NCI-H2029 (cell line): ENCODE results near the gene C1QTNF8.

Source experiments
- DNase-seq: peaks from one replicate; lab custom pipeline; 2025; lab: John Stamatoyannopoulos, UW

Gene C1QTNF8

DNA sequence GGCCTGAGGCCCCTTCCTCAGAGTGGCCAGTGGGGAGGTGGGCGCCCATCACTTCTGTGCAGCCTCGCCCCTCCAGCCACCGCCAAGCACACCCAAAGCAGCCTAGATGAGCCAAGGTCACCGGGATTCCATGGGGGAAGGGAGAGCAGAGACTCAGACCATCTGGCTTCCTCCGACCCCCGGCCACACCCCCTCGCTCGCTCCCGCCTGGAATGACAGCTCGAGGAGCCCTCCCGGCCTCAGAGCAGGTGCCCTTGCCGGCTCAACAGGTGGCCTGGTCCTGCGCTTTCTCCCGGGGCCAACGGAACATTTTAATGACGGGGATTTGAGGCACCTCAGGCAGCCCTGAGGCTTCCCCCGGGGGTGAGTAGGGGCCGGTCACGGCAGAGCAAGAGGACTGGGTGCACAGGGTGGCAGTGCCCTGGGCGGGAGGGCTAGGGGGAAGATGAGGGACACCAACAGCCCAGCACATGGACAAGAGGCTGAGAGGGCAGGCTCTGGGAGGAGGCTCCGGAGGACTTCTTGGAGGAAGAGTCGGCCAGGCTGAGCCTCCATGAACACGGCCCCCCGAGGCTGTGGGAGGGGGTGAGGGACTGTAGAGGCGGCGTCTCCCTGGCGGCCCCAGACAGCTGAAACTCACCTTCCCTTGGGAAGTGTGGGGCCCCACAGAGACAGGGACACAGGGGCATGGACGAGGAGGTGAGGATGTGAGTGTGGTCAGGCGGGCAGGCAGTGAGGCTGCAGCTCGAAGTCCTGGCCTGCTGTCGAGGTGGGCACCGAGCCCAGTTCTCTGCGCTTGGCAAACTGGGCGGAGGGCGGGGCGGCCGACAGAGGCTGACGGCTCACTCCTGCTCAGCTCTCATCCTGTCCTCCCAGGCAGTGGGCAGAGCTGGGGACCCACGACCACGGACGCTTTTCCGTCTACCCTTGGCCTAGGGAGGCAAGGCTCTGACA lies 12.5 kb upstream of the C1QTNF8 start:
- peak; percentile 62 for DNase-seq

GRCh38 chr16:1107731-1108130 lies 11.7 kb upstream of the C1QTNF8 start:
- no peak for DNase-seq

DNA sequence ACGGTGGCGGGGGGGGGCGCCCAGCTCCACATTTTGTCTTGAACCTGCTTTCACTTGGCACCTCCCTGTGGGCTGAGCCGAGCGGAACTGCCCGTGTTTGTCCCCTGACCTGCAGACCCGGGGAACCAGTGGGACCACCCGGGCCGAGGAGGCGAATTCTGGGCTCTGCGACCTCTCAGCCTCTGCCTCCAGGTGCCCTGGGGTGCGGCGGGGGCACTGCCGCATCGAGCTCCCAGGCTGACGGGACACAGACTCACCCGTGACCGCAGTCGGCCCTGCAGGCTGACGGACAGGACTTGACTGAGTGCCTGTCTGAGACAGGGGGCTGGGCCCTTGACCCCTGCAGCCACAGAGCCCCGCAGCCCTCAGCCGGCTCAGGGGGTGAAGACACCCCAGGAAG lies 11.1 kb upstream of the C1QTNF8 start:
- DNase-seq = no peak

- DNase-seq = no peak
Observed at GRCh38 chr16:1106659-1107058, 10.6 kb upstream of the C1QTNF8 start.

DNA sequence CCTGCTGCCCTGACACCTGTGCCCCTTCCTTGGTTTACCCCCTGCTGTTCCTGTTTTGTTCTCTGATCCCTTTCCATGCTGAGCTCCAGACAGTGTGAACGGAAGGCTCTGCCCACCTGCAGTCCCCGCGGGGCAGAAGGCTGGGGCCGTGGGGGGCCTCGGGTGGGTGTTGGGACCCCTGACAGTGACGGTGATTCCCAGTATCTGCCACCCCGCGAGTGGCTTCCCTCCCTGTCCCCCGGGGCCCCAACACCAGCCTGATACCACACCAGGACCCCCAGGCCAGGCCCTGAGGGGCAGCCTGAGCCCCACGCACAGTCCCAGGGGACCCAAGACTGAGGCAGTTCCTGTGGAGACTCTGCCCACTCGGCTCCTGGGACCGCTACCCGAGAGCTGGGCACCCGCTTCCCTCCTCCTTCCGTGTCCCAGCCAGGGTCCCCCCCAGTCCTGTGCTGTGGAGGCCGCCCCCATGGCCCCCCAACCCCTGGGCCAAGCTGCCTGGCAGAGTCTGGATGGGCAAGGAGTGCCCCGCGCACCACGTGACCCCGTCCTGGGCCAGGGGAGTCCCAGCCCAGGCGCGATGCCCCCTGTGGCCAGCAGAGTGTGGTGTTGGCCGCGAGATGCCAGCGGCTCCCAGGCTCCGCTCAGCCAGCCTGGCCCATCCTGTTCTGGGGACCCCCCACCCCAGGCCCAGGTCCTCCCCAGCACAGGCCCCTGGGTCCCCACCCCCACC lies 10.0 kb upstream of the C1QTNF8 start:
- peak; percentile 36 for DNase-seq

DNA sequence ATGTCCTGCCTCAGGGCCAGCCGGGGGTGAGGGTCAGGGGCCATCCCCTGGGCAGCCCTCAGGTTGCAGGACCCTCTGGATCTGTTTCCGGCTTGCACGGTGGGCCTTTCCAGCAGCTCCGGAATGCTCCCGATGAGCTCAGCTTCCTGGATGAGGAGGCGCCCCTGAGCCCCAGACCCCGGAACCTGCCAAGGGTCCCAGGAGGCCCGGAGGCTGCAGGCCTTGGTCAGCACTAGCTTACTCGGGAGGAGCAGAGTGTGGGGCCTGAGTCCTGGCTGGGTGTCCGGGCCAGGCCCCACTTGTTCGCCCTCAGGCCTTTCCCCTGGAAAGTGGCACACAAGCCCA lies 7.6 kb upstream of the C1QTNF8 start:
- no peak for DNase-seq

GRCh38 chr16:1102921-1103635 lies 7.0 kb upstream of the C1QTNF8 start:
- DNase-seq = no peak

- DNase-seq = no peak
Observed at GRCh38 chr16:1102333-1102700, 6.3 kb upstream of the C1QTNF8 start.

DNA sequence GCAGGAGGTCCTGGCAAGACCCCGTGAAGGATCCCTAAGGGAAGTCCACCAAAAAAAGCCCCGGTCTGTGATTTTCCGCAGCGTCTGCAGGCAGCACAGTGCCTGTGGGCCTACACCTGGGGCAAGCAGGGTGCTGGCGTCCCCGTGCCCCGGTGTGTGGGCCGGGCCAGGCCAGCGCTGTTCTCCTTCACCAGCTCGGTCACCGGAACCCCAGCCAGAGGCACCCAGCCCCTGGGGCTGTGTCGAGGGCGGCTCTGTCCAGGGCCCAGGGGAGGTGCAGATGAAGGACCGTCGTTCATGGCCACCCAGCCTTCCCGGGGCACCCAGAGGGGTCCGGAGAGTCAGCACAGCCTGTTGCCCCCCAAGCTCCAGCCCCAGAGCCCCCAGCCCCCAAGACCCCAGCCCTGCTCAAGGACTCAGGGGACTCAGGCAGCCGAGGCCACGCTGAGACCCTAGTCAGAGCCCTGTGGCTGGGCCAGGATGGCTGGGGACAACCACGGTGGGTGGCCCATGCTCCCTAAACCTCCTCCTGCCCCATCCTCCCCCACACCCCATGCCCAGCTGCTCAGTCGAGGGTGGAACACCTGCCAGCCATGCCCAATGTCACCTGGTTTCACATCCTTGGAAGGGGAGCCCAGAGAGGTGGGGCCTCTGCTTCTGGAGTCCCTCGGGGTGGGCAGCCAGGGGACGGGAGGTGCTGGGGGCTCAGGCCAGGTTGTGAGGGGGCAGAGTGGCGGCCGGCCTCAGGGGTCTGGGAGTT lies 5.7 kb upstream of the C1QTNF8 start:
- DNase-seq = no peak

- no peak for DNase-seq
Observed at GRCh38 chr16:1101133-1101532, 5.1 kb upstream of the C1QTNF8 start.

GRCh38 chr16:1100084-1100800 lies 4.2 kb upstream of the C1QTNF8 start:
- no peak for DNase-seq

DNA sequence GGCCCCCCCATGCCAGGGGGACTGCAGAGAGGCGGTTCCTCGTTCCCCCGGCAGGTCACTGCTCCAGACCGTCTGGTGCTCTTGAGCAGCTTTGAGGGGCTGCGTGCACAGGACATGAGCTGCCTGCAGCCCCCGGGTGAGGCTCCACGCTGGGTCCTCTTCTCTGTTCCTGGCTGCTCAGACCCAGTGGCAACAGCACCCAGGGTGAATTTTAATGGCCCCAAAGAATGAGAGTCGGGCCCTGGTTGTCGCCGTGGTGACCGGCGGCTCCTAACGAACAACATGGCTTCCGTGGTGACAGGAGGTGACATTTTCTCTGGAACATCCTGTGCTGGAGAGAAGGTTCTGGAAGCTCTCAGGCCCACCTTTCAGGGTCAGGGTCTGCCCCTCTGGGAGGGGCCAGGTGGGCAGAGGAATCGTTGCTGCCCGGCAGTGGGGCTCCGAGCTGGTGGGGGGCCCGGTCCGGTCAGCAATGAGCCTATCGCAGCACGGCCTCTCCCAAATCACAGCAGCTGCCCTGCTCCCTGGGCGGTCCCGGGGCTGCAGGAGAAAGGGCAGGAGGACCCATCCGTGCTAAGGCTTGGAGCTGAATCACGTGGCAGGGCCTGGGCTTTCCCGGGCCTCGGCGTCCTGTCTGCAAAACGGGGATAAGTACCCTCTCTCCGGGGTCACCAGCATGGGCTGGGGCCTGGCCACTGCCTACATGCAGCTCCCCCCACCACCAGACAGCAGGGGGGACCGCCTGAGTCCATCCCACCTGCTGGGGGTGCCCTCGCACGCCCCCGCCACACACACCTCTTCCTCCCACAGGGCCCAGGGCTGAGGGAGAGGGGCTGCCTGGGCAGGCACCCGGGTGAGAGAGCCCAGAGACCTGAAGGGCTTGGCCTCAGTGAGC lies 3.4 kb upstream of the C1QTNF8 start:
- no peak for DNase-seq

DNA sequence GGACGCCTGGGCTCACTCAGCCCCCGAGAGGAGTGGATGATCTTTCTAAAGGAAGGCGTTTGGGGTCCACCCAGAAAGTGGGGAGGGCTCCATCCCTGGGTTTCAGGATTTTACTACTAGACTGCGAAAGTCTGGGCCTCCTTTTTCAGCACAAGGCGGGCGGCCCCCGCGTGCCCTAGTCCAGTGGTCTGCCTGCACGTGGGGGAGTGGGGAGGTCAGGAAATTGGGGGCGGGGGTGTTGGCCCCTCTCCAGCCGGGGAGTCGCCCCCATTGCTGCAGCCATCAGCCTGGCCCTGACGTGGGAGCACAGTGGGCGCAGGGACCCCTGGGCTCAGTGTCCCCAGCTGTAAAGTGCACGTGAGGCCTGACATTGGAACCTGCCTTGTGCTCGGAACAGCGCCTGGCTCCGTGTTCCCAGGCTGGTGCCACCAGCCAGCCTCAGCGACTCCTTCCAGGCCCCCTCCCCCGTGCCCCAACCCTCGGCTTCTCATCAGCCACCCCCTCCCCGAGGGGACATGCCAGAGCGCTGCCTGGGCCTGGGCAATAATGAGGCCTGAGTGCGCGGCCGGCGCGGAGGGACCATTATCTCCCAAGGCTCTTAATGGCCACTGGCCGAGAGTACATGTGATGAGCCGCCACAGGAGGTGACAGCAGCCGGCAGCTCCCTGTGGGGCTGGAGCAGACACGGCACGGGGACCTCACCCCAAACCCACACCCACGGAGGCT lies 2.4 kb upstream of the C1QTNF8 start:
- no peak for DNase-seq

GRCh38 chr16:1097800-1098199 lies 1.8 kb upstream of the C1QTNF8 start:
- no peak for DNase-seq

- no peak for DNase-seq
Observed at GRCh38 chr16:1097156-1097555, 1.1 kb upstream of the C1QTNF8 start.

- no peak for DNase-seq
Observed at GRCh38 chr16:1095450-1096168, 435 bp downstream of the C1QTNF8 start.

DNA sequence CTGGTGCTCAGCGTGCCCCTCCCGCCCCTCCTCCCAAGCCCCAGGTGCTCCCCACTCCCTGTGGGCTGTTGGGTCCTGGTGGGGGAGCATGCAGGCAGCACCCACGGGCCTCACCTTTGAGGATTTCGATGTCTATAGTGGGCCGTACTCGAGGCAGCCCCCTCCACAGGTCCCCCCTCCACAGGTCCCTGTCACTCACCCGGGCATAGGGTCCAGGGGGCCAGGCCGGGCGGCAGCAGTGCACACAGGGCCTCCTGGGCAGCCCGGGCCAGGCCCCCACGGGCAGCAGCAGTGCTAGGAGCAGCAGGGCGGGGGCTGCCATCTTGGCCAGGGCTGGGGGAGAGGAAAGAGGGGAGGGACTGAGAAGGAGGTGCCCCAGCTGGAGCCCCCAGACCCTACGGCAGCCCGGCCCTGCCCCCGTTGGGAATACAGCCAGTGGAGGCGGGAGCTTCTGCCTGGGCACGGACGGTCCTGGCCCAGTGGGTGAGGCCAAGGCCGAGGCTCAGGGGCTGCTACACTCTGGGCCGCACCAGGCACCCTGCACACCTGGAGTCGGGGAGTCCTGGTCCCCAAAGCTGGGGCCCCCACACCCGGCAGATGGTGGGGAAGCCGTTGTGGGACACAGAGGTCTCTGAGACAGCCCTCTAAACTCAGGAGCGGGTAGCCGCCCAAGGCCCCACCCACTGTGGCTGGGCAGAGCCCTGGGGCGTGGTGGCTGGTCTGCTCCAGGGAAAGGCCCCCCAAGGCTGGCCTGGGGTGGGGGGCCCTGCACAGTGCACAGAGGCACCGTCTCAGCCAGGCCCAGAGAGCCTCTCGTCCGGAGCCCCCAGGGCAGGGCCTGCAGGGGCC lies 1.2 kb downstream of the C1QTNF8 start:
- DNase-seq = no peak

- no peak for DNase-seq
Observed at GRCh38 chr16:1094124-1094479, 1.9 kb downstream of the C1QTNF8 start.
